CD4-positive, alpha-beta T cell (primary cell): ENCODE results near the gene FBXL16. TPM values are rescaled to one million over a fixed set of nuclear protein-coding genes. Genes with fewer than 3 reads are reported as not detected.

Experiments used
- ATAC-seq: fragments of 200-7000 bp; cut with Tn5 transposase; one replicate; pipeline ENCODE4 v1.10.0; 2022; ENCODE audit warnings: mild to moderate bottlenecking; ENCODE audit not compliant: poor library complexity
- CTCF ChIA-PET: fragments of 350-600 bp; sonication (Branson Sonifier 250); formaldehyde crosslinking; loops from one replicate; lab custom pipeline; 2021; ENCODE audit warnings: antibody characterized with exemption, inconsistent platforms; lab: Charles Lee
- POLR2A ChIA-PET: fragments of 350-600 bp; sonication (Branson Sonifier 250); formaldehyde crosslinking; loops from one replicate; lab custom pipeline; 2021; ENCODE audit warnings: antibody characterized with exemption, inconsistent platforms; lab: Charles Lee
- DNase-seq, 14 experiments: peaks; one replicate each; pipeline ENCODE4 v3.0.0-alpha.2; 2013 to 2020; ENCODE audit warnings: mixed read lengths in 2 of 14
- H3K27ac ChIP-seq, 2 donors: one replicate each; pipeline versions ENCODE4 v1.5.1 to v1.7.0; 2013; ENCODE audit warnings: low read length in 2 of 2, low read depth in 1 of 2, mild to moderate bottlenecking in 1 of 2
- H3K27me3 ChIP-seq, 2 experiments: 1 replicate in 1 of 2; 2 replicates in 1 of 2; pipeline versions ENCODE4 v1.6.1 to v1.7.0; 2013; ENCODE audit warnings: low read length in 2 of 2, control low read depth in 1 of 2, mild to moderate bottlenecking in 1 of 2, moderate library complexity in 1 of 2; ENCODE audit not compliant: insufficient read depth in 2 of 2, control insufficient read depth in 1 of 2
- H3K36me3 ChIP-seq: one replicate; pipeline ENCODE4 v1.6.1; 2013; ENCODE audit warnings: low read length, control low read depth; ENCODE audit not compliant: insufficient read depth
- H3K4me1 ChIP-seq: one replicate; pipeline ENCODE4 v1.6.1; 2013; ENCODE audit warnings: low read length, control low read depth; ENCODE audit not compliant: insufficient read depth
- H3K4me3 ChIP-seq: one replicate; pipeline ENCODE4 v1.5.1; 2013; ENCODE audit warnings: mild to moderate bottlenecking, low read length, moderate library complexity
- H3K9me3 ChIP-seq, 2 experiments: 1 replicate in 1 of 2; 2 replicates in 1 of 2; pipeline versions ENCODE4 v1.6.1 to v1.7.0; 2013; ENCODE audit warnings: low read length in 2 of 2, mild to moderate bottlenecking in 2 of 2, control low read depth in 1 of 2, moderate library complexity in 1 of 2; ENCODE audit not compliant: control insufficient read depth in 1 of 2, insufficient read depth in 1 of 2
- H3K27ac Mint-ChIP-seq: one replicate; pipeline ENCODE4 v1.8.0; 2020; ENCODE audit warnings: mixed read lengths
- H3K27me3 Mint-ChIP-seq: one replicate; pipeline ENCODE4 v1.8.0; 2021; ENCODE audit warnings: mixed read lengths
- H3K36me3 Mint-ChIP-seq: one replicate; pipeline ENCODE4 v1.8.0; 2021; ENCODE audit warnings: low read depth, mixed read lengths
- H3K4me1 Mint-ChIP-seq: one replicate; pipeline ENCODE4 v1.8.0; 2021; ENCODE audit warnings: low read depth, mixed read lengths
- H3K4me3 Mint-ChIP-seq: one replicate; pipeline ENCODE4 v1.8.0; 2020; ENCODE audit warnings: mild to moderate bottlenecking, mixed read lengths
- H3K9me3 Mint-ChIP-seq: one replicate; pipeline ENCODE4 v1.8.0; 2020; ENCODE audit warnings: mixed read lengths
- intact Hi-C, 2 experiments: fragments of 100-400 bp; cut with DNase I in 1 of 2; cut with micrococcal nuclease in 1 of 2; formaldehyde crosslinking; loops; one replicate each; pipeline versions ENCODE4 v1.15.1 to v1.9.0; 2023 to 2025; cut with DNase I, micrococcal nuclease
- total RNA-seq, 174 experiments: library from RNA in 2 of 174; stranded (reverse) in 2 of 174; gene quantifications; one replicate each; pipeline ENCODE4 v1.2.3 and lab custom pipeline; 2021 to 2026
- TF ChIP-seq, protein P1 (sequence below): fragments of 200-600 bp; IDR thresholded peaks from one replicate; pipeline ENCODE4 v1.8.0; 2022; ENCODE audit warnings: antibody characterized with exemption, mild to moderate bottlenecking

FBXL16 gene
- total RNA-seq, 2 experiments from 2014 or later: 11.0 to 11.7 TPM

DNA sequence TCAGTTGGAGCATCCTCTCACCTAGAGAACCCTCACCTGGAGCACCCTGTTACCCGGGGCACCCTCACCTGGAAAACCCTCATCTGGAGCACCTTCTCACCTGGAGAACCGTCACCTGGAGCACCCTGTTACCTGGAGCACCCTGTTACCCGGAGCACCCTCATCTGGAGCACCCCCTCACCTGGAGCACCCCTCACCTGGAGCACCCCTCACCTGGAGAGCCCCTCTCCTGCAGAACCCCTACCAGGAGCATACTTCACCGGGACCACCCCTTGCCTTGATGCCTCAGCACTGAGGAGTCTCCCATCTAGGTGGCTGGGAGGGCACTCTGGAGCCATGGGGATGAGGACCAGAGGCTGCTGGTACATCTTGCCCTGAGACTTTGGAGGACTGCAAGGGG, 3.4 kb upstream of the FBXL16 start:
- ChIA-PET POLR2A (interaction anchor here (0.8 kb wide), 1 partner anchor 12 kb away, joined by 3 read pairs; the partner anchor contains the start of gene ANTKMT), CTCF (no interaction called here)
- Mint-ChIP-seq H3K4me3 (no peak overlapping the region), H3K9me3 (no peaks in the 10 kb centered on the region), H3K27me3 (peaks cover 54% of the 10 kb centered on the region), H3K4me1 (peaks cover 4% of the 10 kb centered on the region), H3K36me3 (no peaks in the 10 kb centered on the region), H3K27ac (no peak overlapping the region)
- Histone ChIP-seq H3K27me3 (peaks cover 64 to 65% of the 10 kb centered on the region in 2 experiments), H3K4me1 (peaks cover 29% of the 10 kb centered on the region), H3K27ac (no peak overlapping the region), H3K4me3 (no peak overlapping the region), H3K9me3 (peaks cover 0 to 43% of the 10 kb centered on the region in 2 experiments), H3K36me3 (no peaks in the 10 kb centered on the region)
- TF ChIP-seq, protein P1, sequence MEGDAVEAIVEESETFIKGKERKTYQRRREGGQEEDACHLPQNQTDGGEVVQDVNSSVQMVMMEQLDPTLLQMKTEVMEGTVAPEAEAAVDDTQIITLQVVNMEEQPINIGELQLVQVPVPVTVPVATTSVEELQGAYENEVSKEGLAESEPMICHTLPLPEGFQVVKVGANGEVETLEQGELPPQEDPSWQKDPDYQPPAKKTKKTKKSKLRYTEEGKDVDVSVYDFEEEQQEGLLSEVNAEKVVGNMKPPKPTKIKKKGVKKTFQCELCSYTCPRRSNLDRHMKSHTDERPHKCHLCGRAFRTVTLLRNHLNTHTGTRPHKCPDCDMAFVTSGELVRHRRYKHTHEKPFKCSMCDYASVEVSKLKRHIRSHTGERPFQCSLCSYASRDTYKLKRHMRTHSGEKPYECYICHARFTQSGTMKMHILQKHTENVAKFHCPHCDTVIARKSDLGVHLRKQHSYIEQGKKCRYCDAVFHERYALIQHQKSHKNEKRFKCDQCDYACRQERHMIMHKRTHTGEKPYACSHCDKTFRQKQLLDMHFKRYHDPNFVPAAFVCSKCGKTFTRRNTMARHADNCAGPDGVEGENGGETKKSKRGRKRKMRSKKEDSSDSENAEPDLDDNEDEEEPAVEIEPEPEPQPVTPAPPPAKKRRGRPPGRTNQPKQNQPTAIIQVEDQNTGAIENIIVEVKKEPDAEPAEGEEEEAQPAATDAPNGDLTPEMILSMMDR: no peak
- intact Hi-C loops: no loop called here
- DNase-seq (no peak), ATAC-seq (no peak)

DNA sequence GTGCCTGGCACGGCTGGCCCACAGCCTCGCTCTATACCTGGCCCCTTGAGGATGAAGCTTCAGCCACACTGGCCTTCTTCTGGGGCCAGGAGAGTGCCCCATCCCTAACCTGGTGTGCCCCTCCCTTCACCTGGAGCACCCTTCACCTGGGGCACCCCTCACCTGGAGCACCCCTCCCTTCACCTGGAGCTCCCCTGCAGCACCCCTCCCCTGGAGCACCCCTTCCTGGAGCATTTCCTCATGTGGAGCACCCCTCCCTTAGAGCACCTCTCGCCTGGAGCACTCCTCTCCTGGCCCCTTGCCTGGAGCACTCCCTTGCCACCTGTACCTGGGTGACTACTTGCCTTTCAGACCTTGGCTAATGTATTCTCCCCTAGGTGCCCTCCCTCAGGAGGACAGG, 2.4 kb upstream of the FBXL16 start:
- ChIA-PET POLR2A (no interaction called here), CTCF (no interaction called here)
- peaks cover 71 to 73% of the 10 kb centered on the region in 2 experiments for H3K27me3 ChIP-seq
- Mint-ChIP-seq H3K4me1 (peaks cover 4% of the 10 kb centered on the region), H3K9me3 (no peaks in the 10 kb centered on the region), H3K27ac (no peak overlapping the region), H3K27me3 (peaks cover 53% of the 10 kb centered on the region), H3K4me3 (no peak overlapping the region), H3K36me3 (no peaks in the 10 kb centered on the region)
- no peaks in the 10 kb centered on the region for H3K36me3 ChIP-seq
- ATAC-seq: no peak
- no peak for DNase-seq
- peaks cover 0 to 53% of the 10 kb centered on the region in 2 experiments for H3K9me3 ChIP-seq
- TF ChIP-seq, protein P1: no peak
- H3K4me1 ChIP-seq: peaks cover 29% of the 10 kb centered on the region
- no peak overlapping the region for H3K27ac ChIP-seq
- intact Hi-C loops: no loop called here
- H3K4me3 ChIP-seq: no peak overlapping the region

DNA sequence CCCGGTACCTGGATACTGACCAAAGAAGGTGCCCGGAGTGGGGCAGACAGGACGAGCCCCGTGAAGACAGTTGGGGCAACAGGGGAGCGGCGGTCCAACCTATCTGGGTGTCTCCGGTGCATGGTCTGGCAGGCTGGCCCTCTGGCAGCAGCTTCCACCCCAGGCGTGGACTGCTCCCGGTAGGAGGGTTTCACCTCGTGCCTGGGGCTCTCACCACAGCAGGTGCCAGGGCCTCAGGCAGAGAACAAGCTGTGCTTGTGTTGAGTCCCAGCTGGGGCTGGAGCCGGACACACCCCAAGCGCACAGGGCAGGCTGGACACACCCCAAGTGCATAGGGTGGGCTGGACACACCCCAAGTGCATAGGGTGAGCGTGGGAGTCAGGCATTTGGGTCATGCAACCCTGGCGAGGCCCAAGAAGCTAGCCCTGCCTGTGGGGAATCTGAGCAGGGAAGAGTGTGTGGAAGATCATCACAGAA, 1.5 kb upstream of the FBXL16 start:
- H3K4me1 Mint-ChIP-seq: no peaks in the 10 kb centered on the region
- no peak overlapping the region for H3K4me3 Mint-ChIP-seq
- Histone ChIP-seq H3K4me1 (peaks cover 33% of the 10 kb centered on the region), H3K36me3 (no peaks in the 10 kb centered on the region), H3K4me3 (no peak overlapping the region), H3K27me3 (peaks cover 80 to 83% of the 10 kb centered on the region in 2 experiments), H3K27ac (no peak overlapping the region), H3K9me3 (peaks cover 0 to 60% of the 10 kb centered on the region in 2 experiments)
- ChIA-PET POLR2A (interaction anchor here (1.4 kb wide), 1 partner anchor 11 kb away, joined by 11 read pairs; no protein-coding TSS in a partner anchor), CTCF (no interaction called here)
- peaks cover 57% of the 10 kb centered on the region for H3K27me3 Mint-ChIP-seq
- no peak for DNase-seq
- H3K36me3 Mint-ChIP-seq: no peaks in the 10 kb centered on the region
- H3K27ac Mint-ChIP-seq: no peak overlapping the region
- no peak for ATAC-seq
- H3K9me3 Mint-ChIP-seq: no peaks in the 10 kb centered on the region
- intact Hi-C loops: no loop called here
- TF ChIP-seq, protein P1: no peak
